ENCODE results near the gene TRIM10. TPM values are rescaled to one million over a fixed set of nuclear protein-coding genes. Genes with fewer than 3 reads are reported as not detected.

The TRIM10 gene
- total RNA-seq, 6 experiments from 2014 or later = 0.74 to 2.4 (median 1.4) TPM

DNA sequence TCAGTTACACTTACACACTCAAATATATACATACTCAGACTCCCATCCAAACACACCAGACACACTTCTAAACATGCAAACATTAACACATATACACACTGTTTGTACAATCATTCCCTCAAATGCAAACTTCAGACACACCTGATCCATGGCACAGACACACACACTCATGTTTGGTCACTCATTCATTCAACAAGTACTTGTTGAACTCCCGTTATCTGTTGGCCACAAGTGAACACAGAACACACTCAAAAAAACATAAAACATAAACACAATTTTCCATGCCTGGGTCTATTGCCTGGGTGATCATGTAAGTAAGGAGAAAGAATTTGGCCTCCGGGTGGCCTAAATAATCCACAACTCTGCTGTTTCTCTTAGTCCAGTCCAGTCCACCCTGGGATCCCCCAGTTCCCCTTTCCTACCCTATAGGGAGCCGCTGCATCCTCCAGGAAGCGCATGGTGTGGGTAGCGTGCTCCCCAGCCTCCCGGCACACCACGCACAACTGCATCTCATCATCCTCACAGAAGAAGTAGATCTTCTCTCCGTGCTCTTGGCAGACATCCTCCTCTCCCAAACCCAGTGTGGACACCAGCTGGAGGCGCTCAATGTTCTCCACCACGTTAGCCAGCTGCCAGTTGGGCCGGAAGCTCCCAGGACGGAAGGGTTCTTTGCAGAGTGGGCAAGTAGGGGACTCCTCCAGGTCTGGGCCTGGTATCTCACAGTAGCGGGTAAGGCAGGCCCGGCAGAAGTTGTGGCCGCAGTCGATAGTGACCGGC lies 815 bp downstream of the TRIM10 start:
- no peak for DNase-seq
- Histone ChIP-seq H3K4me1 (no peaks in the 10 kb centered on the region), H3K36me3 (no peaks in the 10 kb centered on the region), H3K27ac (no peak overlapping the region), H3K27me3 (no peaks in the 10 kb centered on the region), H3K9me3 (no peaks in the 10 kb centered on the region), H3K4me3 (no peak overlapping the region)
- WGBS (ENCODE audit: insufficient coverage, low coverage, low lambda C conversion rate, missing lambda C conversion rate) = 95% methylated on average over 15 of the region's 17 CpGs
- no peak for ATAC-seq
- TF ChIP-seq, protein P1, sequence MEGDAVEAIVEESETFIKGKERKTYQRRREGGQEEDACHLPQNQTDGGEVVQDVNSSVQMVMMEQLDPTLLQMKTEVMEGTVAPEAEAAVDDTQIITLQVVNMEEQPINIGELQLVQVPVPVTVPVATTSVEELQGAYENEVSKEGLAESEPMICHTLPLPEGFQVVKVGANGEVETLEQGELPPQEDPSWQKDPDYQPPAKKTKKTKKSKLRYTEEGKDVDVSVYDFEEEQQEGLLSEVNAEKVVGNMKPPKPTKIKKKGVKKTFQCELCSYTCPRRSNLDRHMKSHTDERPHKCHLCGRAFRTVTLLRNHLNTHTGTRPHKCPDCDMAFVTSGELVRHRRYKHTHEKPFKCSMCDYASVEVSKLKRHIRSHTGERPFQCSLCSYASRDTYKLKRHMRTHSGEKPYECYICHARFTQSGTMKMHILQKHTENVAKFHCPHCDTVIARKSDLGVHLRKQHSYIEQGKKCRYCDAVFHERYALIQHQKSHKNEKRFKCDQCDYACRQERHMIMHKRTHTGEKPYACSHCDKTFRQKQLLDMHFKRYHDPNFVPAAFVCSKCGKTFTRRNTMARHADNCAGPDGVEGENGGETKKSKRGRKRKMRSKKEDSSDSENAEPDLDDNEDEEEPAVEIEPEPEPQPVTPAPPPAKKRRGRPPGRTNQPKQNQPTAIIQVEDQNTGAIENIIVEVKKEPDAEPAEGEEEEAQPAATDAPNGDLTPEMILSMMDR (IDR thresholded peaks at IDR 0.05) = no peak
- TF ChIP-seq POLR2A (IDR thresholded peaks at IDR 0.05) = no peak
- intact Hi-C loops (cut with DNase I) = loop anchor here in 1 of 2 donors (10.0 kb wide), 1 partner anchor 55 kb away; no protein-coding TSS in a partner anchor

DNA sequence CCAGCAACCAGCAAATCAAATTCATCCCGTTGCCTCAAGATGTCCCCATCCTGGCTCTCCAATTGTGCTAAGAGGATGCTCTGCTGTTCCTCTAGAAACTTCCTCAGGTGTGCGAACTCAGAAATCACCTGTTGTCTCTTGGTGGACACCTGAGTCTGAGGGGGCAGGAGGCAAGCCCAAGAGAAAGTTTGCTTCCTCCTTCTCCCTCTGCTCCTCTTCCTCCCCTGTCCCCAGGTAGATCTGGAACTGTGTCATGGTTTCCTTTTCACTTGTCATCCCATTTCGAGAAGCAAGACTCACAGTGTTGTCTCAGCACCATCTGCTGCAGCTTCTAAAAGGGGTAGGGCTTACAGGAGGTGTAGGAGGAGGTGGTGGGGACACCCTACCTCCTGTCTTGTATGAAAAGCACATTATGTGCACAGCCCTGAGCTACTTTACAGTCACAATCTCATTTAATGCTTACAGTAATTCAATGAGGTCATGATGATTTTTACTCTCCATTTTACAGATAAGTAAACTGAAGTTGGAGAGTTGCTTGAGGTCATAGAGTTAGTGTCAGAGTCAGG lies 2.5 kb downstream of the TRIM10 start:
- Histone ChIP-seq H3K27me3 (no peaks in the 10 kb centered on the region), H3K4me1 (no peaks in the 10 kb centered on the region), H3K36me3 (no peaks in the 10 kb centered on the region), H3K27ac (no peak overlapping the region), H3K4me3 (no peak overlapping the region), H3K9me3 (no peaks in the 10 kb centered on the region)
- TF ChIP-seq, protein P1 (IDR thresholded peaks at IDR 0.05) = no peak
- no peak for TF ChIP-seq POLR2A (IDR thresholded peaks at IDR 0.05)
- intact Hi-C loops (cut with DNase I) = no loop called here
- no peak for ATAC-seq
- DNase-seq = no peak
- 20% methylated on average over 1 of the region's 3 CpGs for WGBS (ENCODE audit: insufficient coverage, low coverage, low lambda C conversion rate, missing lambda C conversion rate)

DNA sequence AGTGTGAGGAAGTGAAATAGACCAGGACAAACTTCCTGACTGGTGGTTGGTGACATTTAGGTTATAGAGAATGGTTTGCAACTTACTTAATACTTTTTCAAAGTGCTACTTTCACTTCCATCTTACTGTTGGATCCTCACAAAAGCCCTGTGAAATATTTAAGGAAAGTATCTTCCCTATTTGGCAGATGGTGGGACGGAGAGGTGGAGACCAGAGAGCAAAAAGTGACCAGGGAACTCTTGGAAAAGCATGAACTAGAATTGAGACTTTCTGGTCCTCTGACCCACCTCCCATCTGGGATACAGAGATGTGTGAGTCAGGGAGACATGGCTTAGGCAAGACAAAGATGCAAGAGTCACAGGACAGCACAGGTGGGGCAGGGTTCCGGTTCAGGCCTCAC lies 3.0 kb downstream of the TRIM10 start:
- no peaks in the 10 kb centered on the region for H3K4me1 ChIP-seq
- ATAC-seq (no peak), DNase-seq (no peak)
- H3K9me3 ChIP-seq = no peaks in the 10 kb centered on the region
- no peaks in the 10 kb centered on the region for H3K36me3 ChIP-seq
- no peak overlapping the region for H3K27ac ChIP-seq
- WGBS (ENCODE audit: insufficient coverage, low coverage, low lambda C conversion rate, missing lambda C conversion rate) = 75% methylated on average over 1 of the region's 2 CpGs
- no peak for TF ChIP-seq POLR2A (IDR thresholded peaks at IDR 0.05)
- TF ChIP-seq, protein P1 (IDR thresholded peaks at IDR 0.05) = no peak
- no peaks in the 10 kb centered on the region for H3K27me3 ChIP-seq
- no peak overlapping the region for H3K4me3 ChIP-seq
- intact Hi-C loops (cut with DNase I) = no loop called here

DNA sequence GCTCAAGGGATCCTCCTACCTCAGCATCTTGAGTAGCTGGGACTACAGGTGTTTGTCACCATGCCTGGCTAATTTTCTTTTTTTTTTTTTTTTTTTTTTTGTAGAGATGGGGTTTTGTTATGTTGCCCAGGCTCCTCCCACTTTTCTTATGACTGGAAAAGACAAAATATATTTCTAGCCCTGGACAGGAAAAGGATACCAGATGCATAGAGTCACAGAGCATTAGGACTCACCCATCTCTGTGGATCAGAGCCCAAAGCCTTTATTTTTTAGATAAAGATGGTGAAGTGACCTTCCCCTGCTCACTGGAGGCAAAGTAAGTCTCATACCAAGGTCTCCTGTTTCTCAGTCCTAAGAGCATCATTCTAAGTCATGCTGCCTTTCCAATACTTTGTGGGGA lies 3.4 kb downstream of the TRIM10 start:
- ATAC-seq (no peak), DNase-seq (no peak)
- H3K4me1 ChIP-seq = no peaks in the 10 kb centered on the region
- H3K27me3 ChIP-seq = no peaks in the 10 kb centered on the region
- H3K27ac ChIP-seq = no peak overlapping the region
- H3K36me3 ChIP-seq = no peaks in the 10 kb centered on the region
- TF ChIP-seq, protein P1 (IDR thresholded peaks at IDR 0.05) = no peak
- TF ChIP-seq POLR2A (IDR thresholded peaks at IDR 0.05) = no peak
- intact Hi-C loops (cut with DNase I) = no loop called here
- no peaks in the 10 kb centered on the region for H3K9me3 ChIP-seq
- no peak overlapping the region for H3K4me3 ChIP-seq

All from right lobe of liver (tissue), 6 donors.